ENCODE measurements around the gene SRF.
"Not testable (repeated sequence)": the region's sequence is repeated elsewhere in the genome, so short reads cannot be mapped to it uniquely, and the experiment has no call there.

Gene SRF

GRCh38 chr6:43170931-43171706, at the start of gene SRF:
Gene SRF (plus strand): TSS chr6:43171269. CDS start chr6:43171657, 388 bp downstream.
- DNase-seq (ENCODE audit: low read depth): peak; percentile 96

- DNase-seq (ENCODE audit: low read depth): no peak
Measured at GRCh38 chr6:43122146-43122545, 48.9 kb upstream of the SRF start.

DNA sequence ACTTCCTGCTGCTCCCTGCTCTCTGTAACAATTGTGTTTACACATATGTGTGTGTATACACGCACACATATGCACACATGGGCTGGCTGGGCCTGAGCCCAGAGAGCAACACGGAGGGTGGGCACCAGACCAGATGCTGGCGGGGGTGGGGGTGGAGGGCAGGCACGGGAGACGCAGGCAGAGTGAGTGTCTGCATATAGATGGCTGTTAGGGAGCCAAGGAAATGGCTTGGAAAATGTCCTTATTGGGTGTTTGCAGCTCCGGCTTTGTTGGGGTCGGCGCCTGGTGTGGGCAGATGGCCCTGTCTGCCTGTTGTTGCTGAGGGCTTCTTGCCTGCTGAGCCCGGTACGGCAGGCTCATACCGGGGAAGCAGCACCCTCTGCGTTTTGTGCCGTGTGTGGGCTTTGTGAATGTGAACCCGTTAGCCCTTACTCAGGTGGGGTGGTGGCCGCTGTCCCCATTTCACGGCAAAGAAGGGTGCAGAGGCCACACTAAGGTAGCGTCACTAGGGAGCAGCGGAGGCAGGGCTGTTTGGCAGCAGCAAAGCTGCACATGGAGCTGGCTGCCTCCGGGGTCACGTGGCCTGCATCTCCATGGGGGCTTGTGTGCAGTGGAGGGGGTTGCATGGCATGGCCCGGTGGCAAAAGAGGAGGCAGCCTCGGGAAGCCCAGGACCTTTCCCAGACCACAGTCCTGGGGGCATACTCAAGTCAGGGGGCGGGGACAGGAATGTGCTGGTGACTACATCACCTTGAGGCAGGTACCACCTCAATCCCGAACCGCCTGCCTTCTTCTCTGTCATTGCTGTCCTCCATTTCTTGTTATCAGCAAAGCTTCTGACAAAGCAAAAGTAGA, 47.4 kb upstream of the SRF start:
- no peak for DNase-seq (ENCODE audit: low read depth)

DNA sequence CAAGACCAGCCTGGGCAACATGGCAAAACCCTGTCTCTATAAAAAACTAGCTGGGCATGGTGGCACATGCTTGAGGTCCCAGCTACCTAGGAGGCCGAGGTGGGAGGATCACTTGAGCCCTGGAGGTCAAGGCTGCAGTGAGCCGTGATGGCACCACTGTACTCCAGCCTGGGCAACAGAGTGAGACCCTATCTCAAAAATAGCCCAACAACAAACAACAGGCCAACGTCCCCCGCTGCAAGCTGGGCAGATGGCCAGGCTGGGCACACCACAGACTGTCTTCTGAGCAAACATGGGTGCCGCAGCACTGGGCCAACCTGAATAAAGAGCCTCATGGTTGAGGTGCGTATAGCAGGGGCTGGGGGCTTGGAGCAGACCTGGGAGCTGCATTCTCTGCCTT, 46.6 kb upstream of the SRF start:
- no peak for DNase-seq (ENCODE audit: low read depth)

GRCh38 chr6:43125119-43125518, 46.0 kb upstream of the SRF start:
- DNase-seq (ENCODE audit: low read depth): no peak

- DNase-seq (ENCODE audit: low read depth): no peak
Measured at GRCh38 chr6:43125555-43125954, 45.5 kb upstream of the SRF start.

- DNase-seq (ENCODE audit: low read depth): no peak
Measured at GRCh38 chr6:43127180-43127579, 43.9 kb upstream of the SRF start.

- no peak for DNase-seq (ENCODE audit: low read depth)
Measured at GRCh38 chr6:43127877-43128276, 43.2 kb upstream of the SRF start.

DNA sequence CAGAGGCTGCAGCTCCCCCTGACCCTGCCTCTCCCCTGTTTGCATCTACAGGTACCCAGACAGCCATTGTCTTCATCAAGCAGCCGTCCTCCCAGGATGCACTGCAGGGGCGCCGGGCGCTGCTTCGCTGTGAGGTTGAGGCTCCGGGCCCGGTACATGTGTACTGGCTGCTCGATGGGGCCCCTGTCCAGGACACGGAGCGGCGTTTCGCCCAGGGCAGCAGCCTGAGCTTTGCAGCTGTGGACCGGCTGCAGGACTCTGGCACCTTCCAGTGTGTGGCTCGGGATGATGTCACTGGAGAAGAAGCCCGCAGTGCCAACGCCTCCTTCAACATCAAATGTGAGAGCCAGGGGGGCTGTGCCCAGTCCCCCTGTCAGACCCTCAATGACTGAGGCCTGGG, 42.1 kb upstream of the SRF start:
- DNase-seq (ENCODE audit: low read depth): no peak

- no peak for DNase-seq (ENCODE audit: low read depth)
Measured at GRCh38 chr6:43129434-43130194, 41.5 kb upstream of the SRF start.

DNA sequence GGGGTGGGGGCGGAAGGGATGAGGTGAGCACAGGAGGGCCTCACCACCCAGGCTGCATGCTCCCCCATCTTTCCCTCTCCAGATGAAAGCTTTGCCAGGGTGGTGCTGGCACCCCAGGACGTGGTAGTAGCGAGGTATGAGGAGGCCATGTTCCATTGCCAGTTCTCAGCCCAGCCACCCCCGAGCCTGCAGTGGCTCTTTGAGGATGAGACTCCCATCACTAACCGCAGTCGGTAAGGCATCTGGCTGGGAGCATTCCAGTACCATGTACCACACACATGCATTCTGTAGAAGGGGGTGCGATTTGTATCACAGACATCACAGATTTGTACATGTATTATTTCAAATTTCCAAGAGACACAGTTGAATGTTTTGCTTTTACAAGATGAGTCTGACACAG, 40.6 kb upstream of the SRF start:
- DNase-seq (ENCODE audit: low read depth): no peak

- DNase-seq (ENCODE audit: low read depth): not testable (repeated sequence)
Measured at GRCh38 chr6:43131379-43131778, 39.7 kb upstream of the SRF start.

DNA sequence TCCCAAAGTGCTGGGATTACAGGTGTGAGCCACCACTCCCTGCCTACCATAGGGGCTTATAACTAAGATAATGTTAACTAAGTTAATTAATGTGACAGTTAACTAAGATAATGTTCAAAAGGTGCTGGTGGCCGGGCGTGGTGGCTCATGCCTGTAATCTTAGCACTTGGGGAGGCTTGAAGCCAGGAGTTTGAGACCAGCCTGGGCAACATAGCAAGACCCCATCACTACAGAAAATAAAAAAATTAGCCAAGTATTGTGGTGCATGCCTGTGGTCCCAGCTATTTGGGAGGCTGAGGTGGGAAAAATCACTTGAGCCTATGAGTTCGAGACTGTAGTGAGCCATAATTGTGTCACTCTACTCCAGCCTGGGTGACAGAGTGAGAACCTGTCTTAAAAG, 32.8 kb upstream of the SRF start:
- no peak for DNase-seq (ENCODE audit: low read depth)

DNA sequence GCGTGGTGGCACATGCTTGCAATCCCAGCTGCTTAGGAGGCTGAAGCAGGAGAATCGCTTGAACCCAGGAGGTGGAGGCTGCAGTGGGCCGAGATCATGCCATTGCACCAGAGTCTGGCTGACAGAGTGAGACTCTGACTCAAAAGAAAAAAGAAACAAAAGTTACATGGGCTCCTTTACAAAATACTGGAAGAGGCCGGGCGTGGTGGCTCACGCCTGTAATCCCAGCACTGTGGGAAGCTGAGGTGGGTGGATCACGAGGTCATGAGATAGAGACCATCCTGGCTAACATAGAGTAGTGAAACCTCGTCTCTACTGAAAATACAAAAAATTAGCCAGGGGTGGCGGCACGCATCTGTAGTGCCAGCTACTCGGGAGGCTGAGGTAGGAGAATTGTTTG, 31.1 kb upstream of the SRF start:
- not testable (repeated sequence) for DNase-seq (ENCODE audit: low read depth)

DNA sequence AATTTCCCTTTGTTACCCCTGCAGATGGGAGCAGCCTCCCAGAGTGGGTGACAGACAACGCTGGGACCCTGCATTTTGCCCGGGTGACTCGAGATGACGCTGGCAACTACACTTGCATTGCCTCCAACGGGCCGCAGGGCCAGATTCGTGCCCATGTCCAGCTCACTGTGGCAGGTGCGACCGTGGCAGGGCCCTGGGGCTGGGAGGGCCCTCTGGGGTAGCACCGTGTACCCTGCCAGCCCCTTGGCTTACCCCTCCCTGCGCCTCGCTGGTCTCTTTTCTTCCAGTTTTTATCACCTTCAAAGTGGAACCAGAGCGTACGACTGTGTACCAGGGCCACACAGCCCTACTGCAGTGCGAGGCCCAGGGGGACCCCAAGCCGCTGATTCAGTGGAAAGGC, 29.4 kb upstream of the SRF start:
- DNase-seq (ENCODE audit: low read depth): no peak

GRCh38 chr6:43142101-43142500, 29.0 kb upstream of the SRF start:
- no peak for DNase-seq (ENCODE audit: low read depth)

DNA sequence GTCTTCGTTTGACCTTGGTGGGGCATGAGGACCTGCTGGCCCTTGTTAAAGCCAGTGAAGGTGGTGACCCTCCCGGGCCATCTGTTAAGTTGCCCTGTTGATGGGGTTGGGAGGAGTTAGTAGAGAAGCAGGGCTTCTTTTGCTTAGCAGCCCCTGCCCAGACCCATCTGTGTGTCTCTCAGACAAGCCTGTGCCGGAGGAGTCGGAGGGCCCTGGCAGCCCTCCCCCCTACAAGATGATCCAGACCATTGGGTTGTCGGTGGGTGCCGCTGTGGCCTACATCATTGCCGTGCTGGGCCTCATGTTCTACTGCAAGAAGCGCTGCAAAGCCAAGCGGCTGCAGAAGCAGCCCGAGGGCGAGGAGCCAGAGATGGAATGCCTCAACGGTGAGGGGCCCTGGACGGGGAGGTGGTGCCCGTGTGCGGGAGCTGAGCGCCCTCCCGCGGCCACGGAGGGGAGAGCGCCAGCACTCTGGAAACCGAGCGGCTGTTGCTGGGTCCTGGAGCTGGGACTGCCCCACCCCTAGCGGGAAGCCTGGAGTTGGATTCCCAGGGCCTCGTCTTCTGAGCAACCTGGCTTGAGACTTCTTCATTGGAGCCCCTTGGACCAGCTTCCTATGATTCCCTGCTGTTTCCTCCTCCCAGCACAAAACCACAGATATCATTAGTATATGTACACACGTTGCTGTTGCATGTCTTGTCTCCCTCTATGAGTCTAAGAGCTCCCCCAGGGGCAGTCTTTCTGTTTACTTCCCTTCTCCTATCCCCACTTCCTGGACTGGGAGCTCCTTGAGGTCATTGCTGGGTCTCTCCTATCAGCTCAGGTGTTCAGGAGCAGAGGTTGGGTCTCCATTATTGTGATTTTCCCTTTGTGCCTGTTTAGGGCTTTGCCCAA, 27.6 kb upstream of the SRF start:
- DNase-seq (ENCODE audit: low read depth): peak; percentile 65

- DNase-seq (ENCODE audit: low read depth): no peak
Measured at GRCh38 chr6:43144879-43145278, 26.2 kb upstream of the SRF start.

- DNase-seq (ENCODE audit: low read depth): no peak
Measured at GRCh38 chr6:43146261-43146660, 24.8 kb upstream of the SRF start.

- no peak for DNase-seq (ENCODE audit: low read depth)
Measured at GRCh38 chr6:43146709-43147688, 24.1 kb upstream of the SRF start.
